ENCODE results near the gene NHLRC1. TPM values are rescaled to one million over a fixed set of nuclear protein-coding genes. Genes with fewer than 3 reads are reported as not detected.
"Not testable (repeated sequence)": the region's sequence is repeated elsewhere in the genome, so short reads cannot be mapped to it uniquely, and the experiment has no call there.

Gene NHLRC1
- total RNA-seq, 2 donors from 2014 or later, result 0.85 to 1.2 TPM

DNA sequence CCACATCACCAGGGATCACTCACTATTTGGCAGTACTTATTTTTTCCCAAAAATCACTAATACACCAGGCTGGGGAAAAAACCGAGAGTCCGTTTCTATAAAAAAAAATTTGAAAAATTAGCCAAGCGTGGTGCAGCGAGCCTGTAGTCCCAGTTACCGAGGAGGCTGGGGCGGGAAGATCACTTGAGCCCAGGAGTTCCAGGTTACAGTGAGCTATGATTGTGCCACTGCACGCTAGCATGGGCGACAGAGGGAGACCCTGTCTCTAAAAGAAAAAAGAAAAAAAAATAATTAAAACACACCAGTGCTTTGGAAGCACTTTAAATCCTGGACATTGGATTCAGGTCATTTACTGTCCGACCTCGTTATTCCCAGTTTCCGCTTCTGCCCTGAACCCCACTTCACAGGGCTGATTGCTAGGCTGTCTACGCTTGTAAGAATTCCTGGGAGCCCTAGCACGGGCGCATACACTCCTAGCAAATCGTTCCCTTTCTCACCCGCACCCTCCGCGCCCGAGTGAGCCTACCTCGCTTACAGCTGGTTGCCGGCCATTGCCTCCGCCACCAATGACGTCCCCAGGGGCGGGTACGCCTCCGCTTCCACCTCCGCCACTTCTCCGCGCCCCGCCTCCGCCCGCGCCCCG, 32.2 kb upstream of the NHLRC1 start, which contains the start of gene TPMT:
Gene TPMT (minus strand): TSS at position 571 of the 643 bp plus-strand sequence. CDS start 5,950 bp downstream, outside the sequence.
- ATAC-seq (ENCODE audit: insufficient number of reproducible peaks, low FRiP score, low read depth) (peak; percentile 82), DNase-seq (ENCODE audit: low spot score) (no peak)
- Histone ChIP-seq H3K27ac (peak within 1 kb of the TSS; percentile 76 to 83), H3K4me3 (peak within 1 kb of the TSS; percentile 99), H3K36me3 (no peaks in the 10 kb centered on the region), H3K9me3 (no peaks in the 10 kb centered on the region), H3K4me1 (ENCODE audit: control insufficient read depth in 1 of 2, low read depth in 2 of 2) (peaks cover 16 to 22% of the 10 kb centered on the region in 2 donors), H3K27me3 (replicated peaks; ENCODE audit: insufficient read depth) (no peaks in the 10 kb centered on the region)
- TF ChIP-seq, protein P1, sequence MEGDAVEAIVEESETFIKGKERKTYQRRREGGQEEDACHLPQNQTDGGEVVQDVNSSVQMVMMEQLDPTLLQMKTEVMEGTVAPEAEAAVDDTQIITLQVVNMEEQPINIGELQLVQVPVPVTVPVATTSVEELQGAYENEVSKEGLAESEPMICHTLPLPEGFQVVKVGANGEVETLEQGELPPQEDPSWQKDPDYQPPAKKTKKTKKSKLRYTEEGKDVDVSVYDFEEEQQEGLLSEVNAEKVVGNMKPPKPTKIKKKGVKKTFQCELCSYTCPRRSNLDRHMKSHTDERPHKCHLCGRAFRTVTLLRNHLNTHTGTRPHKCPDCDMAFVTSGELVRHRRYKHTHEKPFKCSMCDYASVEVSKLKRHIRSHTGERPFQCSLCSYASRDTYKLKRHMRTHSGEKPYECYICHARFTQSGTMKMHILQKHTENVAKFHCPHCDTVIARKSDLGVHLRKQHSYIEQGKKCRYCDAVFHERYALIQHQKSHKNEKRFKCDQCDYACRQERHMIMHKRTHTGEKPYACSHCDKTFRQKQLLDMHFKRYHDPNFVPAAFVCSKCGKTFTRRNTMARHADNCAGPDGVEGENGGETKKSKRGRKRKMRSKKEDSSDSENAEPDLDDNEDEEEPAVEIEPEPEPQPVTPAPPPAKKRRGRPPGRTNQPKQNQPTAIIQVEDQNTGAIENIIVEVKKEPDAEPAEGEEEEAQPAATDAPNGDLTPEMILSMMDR (IDR thresholded peaks at IDR 0.05), result no peak

DNA sequence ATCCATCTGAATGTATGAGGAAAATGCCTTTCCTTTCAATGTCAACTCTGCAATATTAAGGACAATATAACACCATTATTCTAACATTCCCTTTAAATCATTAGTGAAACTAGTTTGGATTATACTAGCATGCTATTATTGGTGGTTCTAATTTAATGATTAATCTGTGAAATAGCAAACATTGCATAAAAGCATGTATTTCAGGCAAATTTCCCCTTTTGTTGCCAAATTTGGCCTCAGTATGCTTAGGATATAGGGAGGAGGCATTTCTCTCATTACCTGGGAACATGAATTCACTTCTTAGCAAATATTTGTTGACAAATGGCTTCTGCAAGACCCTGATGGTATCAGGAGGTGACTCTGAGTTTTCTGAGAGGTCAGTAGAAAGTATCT, 30.8 kb upstream of the NHLRC1 start:
- DNase-seq (ENCODE audit: low spot score) (no peak), ATAC-seq (ENCODE audit: insufficient number of reproducible peaks, low FRiP score, low read depth) (no peak)
- H3K27me3 ChIP-seq (replicated peaks; ENCODE audit: insufficient read depth), result no peaks in the 10 kb centered on the region
- peaks cover 16 to 22% of the 10 kb centered on the region in 2 donors for H3K4me1 ChIP-seq (ENCODE audit: control insufficient read depth in 1 of 2, low read depth in 2 of 2)
- TF ChIP-seq, protein P1 (IDR thresholded peaks at IDR 0.05), result no peak
- H3K4me3 ChIP-seq, result no peak overlapping the region
- no peaks in the 10 kb centered on the region for H3K9me3 ChIP-seq
- H3K36me3 ChIP-seq, result no peaks in the 10 kb centered on the region
- no peak overlapping the region for H3K27ac ChIP-seq

DNA sequence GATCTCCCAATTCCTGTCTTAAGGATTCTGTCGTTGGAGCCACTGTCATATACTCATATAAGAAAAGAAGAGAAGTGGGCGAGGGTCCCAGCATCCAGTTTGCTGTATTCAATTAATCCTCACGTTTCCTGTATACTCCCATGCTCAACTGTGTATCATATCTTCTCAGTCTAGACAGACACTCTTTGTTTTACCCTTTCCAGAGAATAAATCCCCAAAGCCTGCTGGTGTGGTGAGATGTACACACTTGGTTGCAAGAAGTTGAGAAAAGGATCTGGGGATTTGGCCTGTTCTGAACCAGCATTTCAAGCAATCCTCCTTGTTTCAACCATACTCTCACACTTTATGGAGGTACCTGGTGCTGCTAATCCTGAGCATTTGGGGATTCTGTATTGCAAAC, 29.3 kb upstream of the NHLRC1 start:
- no peaks in the 10 kb centered on the region for H3K36me3 ChIP-seq
- H3K4me1 ChIP-seq (ENCODE audit: control insufficient read depth in 1 of 2, low read depth in 2 of 2), result peaks cover 16 to 22% of the 10 kb centered on the region in 2 donors
- TF ChIP-seq, protein P1 (IDR thresholded peaks at IDR 0.05), result no peak
- DNase-seq (ENCODE audit: low spot score) (no peak), ATAC-seq (ENCODE audit: insufficient number of reproducible peaks, low FRiP score, low read depth) (no peak)
- H3K27me3 ChIP-seq (replicated peaks; ENCODE audit: insufficient read depth), result no peaks in the 10 kb centered on the region
- no peaks in the 10 kb centered on the region for H3K9me3 ChIP-seq
- no peak overlapping the region for H3K27ac ChIP-seq
- no peak overlapping the region for H3K4me3 ChIP-seq

DNA sequence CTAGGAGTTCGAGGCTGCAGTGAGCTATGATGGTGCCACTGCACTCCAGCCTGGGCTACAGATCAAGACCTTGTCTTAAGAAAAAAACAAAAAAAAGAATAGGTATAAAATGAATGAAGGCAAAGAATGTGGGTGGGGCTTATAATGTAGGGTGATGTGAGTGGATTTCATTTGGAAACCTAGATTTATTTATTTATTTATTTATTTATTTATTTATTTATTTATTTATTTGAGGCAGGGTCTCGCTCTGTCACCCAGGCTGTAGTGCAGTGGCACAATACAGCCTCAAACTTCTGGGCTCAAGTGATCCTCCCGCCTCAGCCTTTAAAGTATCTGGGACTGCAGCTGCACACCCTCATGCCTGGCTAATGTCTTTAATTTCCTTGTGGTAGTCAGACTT, 28.9 kb upstream of the NHLRC1 start:
- H3K27ac ChIP-seq; H3K9me3 ChIP-seq; ATAC-seq (ENCODE audit: insufficient number of reproducible peaks, low FRiP score, low read depth); H3K36me3 ChIP-seq; H3K27me3 ChIP-seq (replicated peaks; ENCODE audit: insufficient read depth); DNase-seq (ENCODE audit: low spot score); H3K4me3 ChIP-seq: not testable (repeated sequence)
- peaks cover 16 to 21% of the 10 kb centered on the region in 2 donors for H3K4me1 ChIP-seq (ENCODE audit: control insufficient read depth in 1 of 2, low read depth in 2 of 2)

DNA sequence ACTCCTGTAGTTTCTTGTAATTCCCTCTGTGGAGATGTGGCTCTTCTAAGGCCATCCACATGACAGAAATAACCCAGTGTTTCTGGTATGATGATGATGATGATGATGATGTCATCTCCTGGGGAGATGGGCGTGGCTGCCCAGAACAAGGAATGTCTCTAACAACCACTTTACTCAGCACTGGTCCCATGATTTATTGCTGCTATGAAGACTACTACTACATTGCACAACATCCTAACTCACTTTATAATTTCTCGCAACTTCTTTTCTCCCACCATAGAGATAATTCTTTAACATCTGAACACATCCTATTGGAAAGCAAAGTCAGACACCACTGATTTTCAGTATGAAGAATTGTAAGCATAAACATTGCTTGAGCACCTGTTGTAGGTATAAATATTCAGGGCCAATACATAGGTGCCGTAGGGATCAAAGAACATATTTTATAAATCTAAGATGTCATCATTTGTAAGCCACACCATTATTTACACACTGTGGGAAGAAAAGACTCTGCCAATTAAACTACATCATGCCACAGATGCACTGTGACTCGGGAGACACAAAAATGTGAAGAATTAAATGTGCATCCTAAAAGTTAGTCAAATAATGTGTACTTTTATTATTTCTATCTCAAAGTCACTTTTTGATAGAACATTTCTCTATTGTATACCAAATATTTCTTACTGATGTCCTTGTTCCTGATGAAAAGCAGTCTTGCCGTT, 26.0 kb upstream of the NHLRC1 start:
- ATAC-seq (ENCODE audit: insufficient number of reproducible peaks, low FRiP score, low read depth) (peak; percentile 23), DNase-seq (ENCODE audit: low spot score) (no peak)
- TF ChIP-seq, protein P1 (IDR thresholded peaks at IDR 0.05), result no peak
- Histone ChIP-seq H3K4me1 (ENCODE audit: control insufficient read depth in 1 of 2, low read depth in 2 of 2) (peaks cover 3 to 4% of the 10 kb centered on the region in 2 donors), H3K36me3 (no peaks in the 10 kb centered on the region), H3K9me3 (no peaks in the 10 kb centered on the region), H3K27ac (no peak overlapping the region), H3K4me3 (no peak overlapping the region), H3K27me3 (replicated peaks; ENCODE audit: insufficient read depth) (no peaks in the 10 kb centered on the region)
